GM10266 (cell line): Measurements from ENCODE around the gene PDE11A.

Experiments used
- DNase-seq: peaks from one replicate; pipeline ENCODE4 v3.0.0; 2012; ENCODE audit errors: extremely low spot score
- TF ChIP-seq, protein P1 (sequence below): IDR thresholded peaks from 2 replicates; pipeline ENCODE4 v1.5.1; 2012; ENCODE audit warnings: mild to moderate bottlenecking, low read depth; ENCODE audit not compliant: control insufficient read depth, insufficient read depth; ENCODE audit errors: missing control alignments

Gene PDE11A

GRCh38 chr2:177826897-177827296 is 245.7 kb downstream of the PDE11A start:
- no peak for DNase-seq
- TF ChIP-seq, protein P1, sequence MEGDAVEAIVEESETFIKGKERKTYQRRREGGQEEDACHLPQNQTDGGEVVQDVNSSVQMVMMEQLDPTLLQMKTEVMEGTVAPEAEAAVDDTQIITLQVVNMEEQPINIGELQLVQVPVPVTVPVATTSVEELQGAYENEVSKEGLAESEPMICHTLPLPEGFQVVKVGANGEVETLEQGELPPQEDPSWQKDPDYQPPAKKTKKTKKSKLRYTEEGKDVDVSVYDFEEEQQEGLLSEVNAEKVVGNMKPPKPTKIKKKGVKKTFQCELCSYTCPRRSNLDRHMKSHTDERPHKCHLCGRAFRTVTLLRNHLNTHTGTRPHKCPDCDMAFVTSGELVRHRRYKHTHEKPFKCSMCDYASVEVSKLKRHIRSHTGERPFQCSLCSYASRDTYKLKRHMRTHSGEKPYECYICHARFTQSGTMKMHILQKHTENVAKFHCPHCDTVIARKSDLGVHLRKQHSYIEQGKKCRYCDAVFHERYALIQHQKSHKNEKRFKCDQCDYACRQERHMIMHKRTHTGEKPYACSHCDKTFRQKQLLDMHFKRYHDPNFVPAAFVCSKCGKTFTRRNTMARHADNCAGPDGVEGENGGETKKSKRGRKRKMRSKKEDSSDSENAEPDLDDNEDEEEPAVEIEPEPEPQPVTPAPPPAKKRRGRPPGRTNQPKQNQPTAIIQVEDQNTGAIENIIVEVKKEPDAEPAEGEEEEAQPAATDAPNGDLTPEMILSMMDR = no peak

- TF ChIP-seq, protein P1 = no peak
- DNase-seq = no peak
Observed at GRCh38 chr2:177822941-177823340, 249.6 kb downstream of the PDE11A start.

DNA sequence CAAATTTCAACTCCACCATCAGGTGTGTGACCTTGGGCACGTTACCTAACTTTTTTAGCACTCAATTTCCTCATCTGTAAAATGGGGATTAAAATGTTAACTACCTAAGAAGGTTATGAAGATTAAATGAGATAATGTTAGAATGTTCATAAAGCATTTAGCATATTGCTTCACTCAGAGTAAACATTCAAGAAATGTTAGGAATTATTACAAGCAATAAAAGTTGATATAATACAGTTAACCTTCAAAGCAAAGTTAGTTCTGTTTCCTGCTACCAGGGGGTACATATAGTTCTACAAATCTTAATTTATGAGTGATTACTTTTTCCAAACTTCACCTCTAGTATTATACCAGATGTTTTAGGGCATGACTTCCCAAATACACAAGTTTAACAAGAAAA is 254.2 kb downstream of the PDE11A start:
- TF ChIP-seq, protein P1 = no peak
- no peak for DNase-seq

DNA sequence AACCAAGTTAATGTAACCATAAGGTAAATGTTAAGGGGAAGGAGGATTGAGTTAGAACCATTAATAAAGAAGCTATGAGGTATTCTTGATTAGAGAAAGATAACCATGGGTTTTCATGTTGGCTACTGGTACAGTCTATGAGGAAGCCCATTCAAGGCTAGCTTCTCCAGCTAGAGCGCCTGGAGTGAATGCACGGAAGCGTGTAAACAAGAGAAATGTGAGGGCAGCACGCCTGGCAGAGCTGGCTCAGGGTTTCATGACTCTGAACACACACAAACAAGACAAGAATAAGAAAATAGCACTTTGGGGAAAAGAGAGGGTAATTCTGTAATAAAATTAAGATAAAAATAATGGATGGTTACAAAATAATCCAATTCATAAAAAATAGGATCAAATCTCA is 255.3 kb downstream of the PDE11A start:
- TF ChIP-seq, protein P1 = no peak
- no peak for DNase-seq

- TF ChIP-seq, protein P1 = no peak
- no peak for DNase-seq
Observed at GRCh38 chr2:177816766-177817165, 255.8 kb downstream of the PDE11A start.

- TF ChIP-seq, protein P1 = no peak
- no peak for DNase-seq
Observed at GRCh38 chr2:177812713-177813396, 259.7 kb downstream of the PDE11A start.

DNA sequence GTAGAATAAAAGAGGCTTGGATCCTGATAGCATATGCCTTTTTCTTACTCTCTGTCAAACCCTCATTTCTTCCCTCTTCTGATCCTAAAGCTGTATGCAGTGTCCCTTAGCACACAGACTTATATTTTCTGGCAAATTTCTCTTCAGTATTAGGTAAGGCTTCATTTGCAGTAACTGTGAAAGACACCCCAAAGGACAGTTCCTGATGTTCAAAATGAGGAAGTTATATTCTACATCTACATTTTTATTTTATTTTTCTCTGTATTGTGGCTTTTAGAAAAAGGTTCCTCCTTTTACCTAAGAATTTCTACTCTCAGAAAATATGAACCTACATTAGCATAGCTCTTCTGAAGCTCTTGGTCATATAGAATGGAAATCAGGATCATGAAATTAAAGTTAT is 261.7 kb downstream of the PDE11A start:
- no peak for DNase-seq

More for the DNA sequence above, 261.7 kb downstream of the PDE11A start:
- TF ChIP-seq, protein P1 = no peak
